Measurements from ENCODE around the gene DHTKD1. TPM values are rescaled to one million over a fixed set of nuclear protein-coding genes. Genes with fewer than 3 reads are reported as not detected.

The DHTKD1 gene
- total RNA-seq, 1 experiment from 2014 or later, result 53.2 TPM

DNA sequence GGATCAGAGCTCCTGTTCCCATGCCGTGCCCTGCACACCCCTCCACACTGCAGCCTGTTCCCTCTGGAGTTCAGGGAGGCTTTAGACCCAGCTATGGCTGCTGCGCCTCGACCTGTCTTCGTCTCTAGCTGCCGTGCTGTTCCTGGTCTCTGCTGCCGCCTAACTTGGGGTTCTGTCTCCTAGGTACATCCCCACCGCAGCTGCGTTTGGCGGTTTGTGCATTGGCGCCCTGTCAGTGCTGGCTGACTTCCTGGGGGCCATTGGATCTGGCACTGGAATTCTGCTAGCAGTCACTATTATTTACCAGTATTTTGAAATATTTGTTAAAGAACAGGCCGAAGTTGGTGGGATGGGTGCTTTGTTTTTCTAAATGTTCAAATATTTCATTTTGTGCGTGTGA is 95.3 kb downstream of the DHTKD1 start:
- H2AK5ac ChIP-seq (ENCODE audit: insufficient read length, low read length), result no peak overlapping the region
- Mint-ChIP-seq H3K4me1 (peaks cover 0 to 3% of the 10 kb centered on the region in 2 experiments; a peak in 2 of 4 replicates), H3K27me3 (ENCODE audit: low read depth) (no peaks in the 10 kb centered on the region), H3K9me3 (no peaks in the 10 kb centered on the region), H3K27ac (peak overlapping the region in 2 of 3 experiments; percentile 57 to 60; a peak in 1 of 7 replicates), H3K36me3 (ENCODE audit: insufficient read depth in 1 of 3, low read depth in 3 of 3) (peaks cover 9 to 78% (median 47%) of the 10 kb centered on the region in 3 experiments; a peak in 6 of 7 replicates), H3K4me3 (no peak overlapping the region)
- H2BK20ac ChIP-seq (ENCODE audit: low read depth, low read length, poor library complexity, severe bottlenecking), result no peak overlapping the region
- H4K91ac ChIP-seq (ENCODE audit: insufficient read length, low read depth, low read length), result no peak overlapping the region
- H2AFZ ChIP-seq (ENCODE audit: low read length), result no peak overlapping the region
- H2BK15ac ChIP-seq (ENCODE audit: low read depth, low read length), result no peak overlapping the region
- H2BK5ac ChIP-seq (ENCODE audit: insufficient read length, low read length), result no peak overlapping the region
- no CpG with 5 or more reads among the region's 12 CpGs for WGBS (ENCODE audit: extremely low coverage, insufficient read length, low lambda C conversion rate)
- H3T11ph ChIP-seq (ENCODE audit: low read length), result no peak overlapping the region
- no peak overlapping the region for H3K27ac ChIP-seq (ENCODE audit: insufficient read length, low read depth, low read length)
- TF ChIP-seq, protein P1, sequence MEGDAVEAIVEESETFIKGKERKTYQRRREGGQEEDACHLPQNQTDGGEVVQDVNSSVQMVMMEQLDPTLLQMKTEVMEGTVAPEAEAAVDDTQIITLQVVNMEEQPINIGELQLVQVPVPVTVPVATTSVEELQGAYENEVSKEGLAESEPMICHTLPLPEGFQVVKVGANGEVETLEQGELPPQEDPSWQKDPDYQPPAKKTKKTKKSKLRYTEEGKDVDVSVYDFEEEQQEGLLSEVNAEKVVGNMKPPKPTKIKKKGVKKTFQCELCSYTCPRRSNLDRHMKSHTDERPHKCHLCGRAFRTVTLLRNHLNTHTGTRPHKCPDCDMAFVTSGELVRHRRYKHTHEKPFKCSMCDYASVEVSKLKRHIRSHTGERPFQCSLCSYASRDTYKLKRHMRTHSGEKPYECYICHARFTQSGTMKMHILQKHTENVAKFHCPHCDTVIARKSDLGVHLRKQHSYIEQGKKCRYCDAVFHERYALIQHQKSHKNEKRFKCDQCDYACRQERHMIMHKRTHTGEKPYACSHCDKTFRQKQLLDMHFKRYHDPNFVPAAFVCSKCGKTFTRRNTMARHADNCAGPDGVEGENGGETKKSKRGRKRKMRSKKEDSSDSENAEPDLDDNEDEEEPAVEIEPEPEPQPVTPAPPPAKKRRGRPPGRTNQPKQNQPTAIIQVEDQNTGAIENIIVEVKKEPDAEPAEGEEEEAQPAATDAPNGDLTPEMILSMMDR (conservative IDR thresholded peaks at IDR 0.05), result no peak
- H4K5ac ChIP-seq (ENCODE audit: insufficient read length, low read depth, low read length), result no peak overlapping the region
- no peak overlapping the region for H3K14ac ChIP-seq (ENCODE audit: insufficient read depth, low read length)
- H3K79me2 ChIP-seq (ENCODE audit: insufficient read depth, low read length), result no peaks in the 10 kb centered on the region
- no peaks in the 10 kb centered on the region for H3K79me1 ChIP-seq (ENCODE audit: insufficient read depth, low read depth, low read length, poor library complexity, severe bottlenecking)
- no peaks in the 10 kb centered on the region for H3K4me1 ChIP-seq (ENCODE audit: insufficient read depth, low read length)
- H3K23me2 ChIP-seq (ENCODE audit: insufficient read length, low read depth, low read length, poor library complexity, severe bottlenecking), result no peaks in the 10 kb centered on the region
- H3K23ac ChIP-seq (ENCODE audit: insufficient read length, low read depth, low read length), result no peak overlapping the region
- no peak overlapping the region for H3K18ac ChIP-seq (ENCODE audit: insufficient read length, low read depth, low read length)
- H3K9ac ChIP-seq (ENCODE audit: extremely low read depth, insufficient read length, low read length), result no peak overlapping the region
- H4K8ac ChIP-seq (replicated peaks; ENCODE audit: insufficient read length, low read depth, low read length), result no peak overlapping the region
- H3K27me3 ChIP-seq (ENCODE audit: insufficient read depth, low read length), result no peaks in the 10 kb centered on the region
- no peak overlapping the region for H2BK120ac ChIP-seq (ENCODE audit: low read depth, low read length, poor library complexity, severe bottlenecking)
- no peak overlapping the region for H3K4me2 ChIP-seq (ENCODE audit: insufficient read depth, insufficient read length, low read length)
- no peaks in the 10 kb centered on the region for H4K20me1 ChIP-seq (ENCODE audit: control insufficient read depth, insufficient read depth, insufficient read length)
- H2BK12ac ChIP-seq (ENCODE audit: insufficient read length, low read depth, low read length), result no peak overlapping the region
- no peaks in the 10 kb centered on the region for H3K9me3 ChIP-seq (ENCODE audit: control insufficient read depth, low read depth, low read length)
- no peak overlapping the region for H3K56ac ChIP-seq (ENCODE audit: insufficient read length, low read depth, low read length)
- DNase-seq, result no peak
- H3K4ac ChIP-seq (ENCODE audit: low read depth, low read length), result no peak overlapping the region
